Tongue (tissue), 2 donors: ENCODE results near the gene TTYH3. TPM values are rescaled to one million over a fixed set of nuclear protein-coding genes. Genes with fewer than 3 reads are reported as not detected.

Source experiments
- DNase-seq: peaks from one replicate; pipeline ENCODE4 v3.0.0-alpha.2; 2015
- total RNA-seq: library from RNA; depleted of rRNA; stranded (reverse); fragments of >200 nt; gene quantifications from one replicate; pipeline ENCODE4 v1.2.3, GENCODE V29; 2014

TTYH3 gene
- total RNA-seq, 1 donor from 2014 or later = 43.5 TPM

- DNase-seq = no peak
Observed at GRCh38 chr7:2616387-2617324, 15.1 kb upstream of the TTYH3 start.

DNA sequence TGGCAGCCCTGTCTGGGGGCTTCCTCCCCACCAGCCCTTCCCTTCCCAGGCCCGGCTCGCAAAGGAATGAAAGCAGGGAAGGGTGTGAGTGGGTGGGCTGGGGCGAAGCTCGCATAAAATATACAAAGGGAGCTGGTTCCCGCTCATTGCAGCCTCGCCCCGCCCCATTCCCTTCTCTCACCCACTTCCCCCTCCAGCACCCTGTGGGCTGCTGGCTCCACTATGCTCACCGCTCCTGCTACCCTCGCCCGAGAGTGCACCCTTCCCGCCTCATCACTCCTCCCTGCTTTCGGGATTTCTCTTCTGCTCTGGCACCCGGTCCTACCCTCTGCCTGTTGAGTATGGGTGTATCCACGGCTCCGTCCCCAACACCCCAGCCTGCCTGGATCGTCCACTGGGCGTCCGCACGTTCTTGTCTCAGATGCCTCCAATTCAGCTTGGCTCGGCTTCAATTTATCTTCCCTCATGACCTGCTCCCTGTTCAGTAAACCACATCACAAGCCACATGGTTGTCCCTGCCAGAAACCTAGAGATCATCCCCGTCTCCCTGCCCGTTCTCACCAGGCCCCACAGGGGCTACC lies 14.4 kb upstream of the TTYH3 start:
- DNase-seq = no peak

- peak; percentile 56 for DNase-seq
Observed at GRCh38 chr7:2619116-2619515, 12.7 kb upstream of the TTYH3 start.

DNA sequence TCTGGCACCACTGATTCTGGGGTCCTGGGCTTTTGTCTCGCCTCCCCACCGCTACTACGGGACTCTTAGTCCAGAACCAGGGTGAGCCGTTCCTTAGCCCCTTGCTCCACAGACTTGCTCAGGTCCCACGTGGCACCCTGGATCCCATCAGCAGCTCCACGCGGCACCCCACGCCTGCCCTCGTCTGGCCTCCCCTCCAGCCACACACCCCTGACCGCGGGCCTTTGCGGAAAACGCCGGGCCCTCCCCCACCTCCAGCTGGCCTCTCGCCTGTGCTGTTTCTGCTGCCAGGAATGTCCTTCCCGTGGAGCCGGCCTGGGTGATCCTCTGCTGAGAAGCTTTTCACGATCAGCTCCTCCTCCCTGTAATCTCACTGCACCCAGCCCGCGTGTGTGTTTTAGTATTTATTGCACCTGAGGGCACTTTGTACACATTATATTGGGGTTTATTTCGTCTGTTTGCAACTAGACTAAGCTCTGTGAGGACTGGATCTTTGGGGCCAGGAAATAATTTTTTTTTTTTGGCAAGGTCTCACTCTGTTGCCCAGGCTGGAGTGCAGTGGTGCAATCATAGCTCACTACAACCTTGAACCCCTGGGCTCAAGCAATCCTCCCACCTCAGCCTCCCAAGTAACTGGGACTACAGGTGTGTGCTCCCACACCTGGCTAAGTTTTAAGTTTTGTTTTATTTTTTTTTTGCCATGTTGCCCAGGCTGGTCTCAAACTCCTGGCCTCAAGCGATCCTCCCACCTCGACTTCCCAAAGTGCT lies 10.5 kb upstream of the TTYH3 start:
- peak; percentile 85 for DNase-seq

- peak; percentile 94 for DNase-seq
Observed at GRCh38 chr7:2621948-2622640, 9.7 kb upstream of the TTYH3 start.

DNA sequence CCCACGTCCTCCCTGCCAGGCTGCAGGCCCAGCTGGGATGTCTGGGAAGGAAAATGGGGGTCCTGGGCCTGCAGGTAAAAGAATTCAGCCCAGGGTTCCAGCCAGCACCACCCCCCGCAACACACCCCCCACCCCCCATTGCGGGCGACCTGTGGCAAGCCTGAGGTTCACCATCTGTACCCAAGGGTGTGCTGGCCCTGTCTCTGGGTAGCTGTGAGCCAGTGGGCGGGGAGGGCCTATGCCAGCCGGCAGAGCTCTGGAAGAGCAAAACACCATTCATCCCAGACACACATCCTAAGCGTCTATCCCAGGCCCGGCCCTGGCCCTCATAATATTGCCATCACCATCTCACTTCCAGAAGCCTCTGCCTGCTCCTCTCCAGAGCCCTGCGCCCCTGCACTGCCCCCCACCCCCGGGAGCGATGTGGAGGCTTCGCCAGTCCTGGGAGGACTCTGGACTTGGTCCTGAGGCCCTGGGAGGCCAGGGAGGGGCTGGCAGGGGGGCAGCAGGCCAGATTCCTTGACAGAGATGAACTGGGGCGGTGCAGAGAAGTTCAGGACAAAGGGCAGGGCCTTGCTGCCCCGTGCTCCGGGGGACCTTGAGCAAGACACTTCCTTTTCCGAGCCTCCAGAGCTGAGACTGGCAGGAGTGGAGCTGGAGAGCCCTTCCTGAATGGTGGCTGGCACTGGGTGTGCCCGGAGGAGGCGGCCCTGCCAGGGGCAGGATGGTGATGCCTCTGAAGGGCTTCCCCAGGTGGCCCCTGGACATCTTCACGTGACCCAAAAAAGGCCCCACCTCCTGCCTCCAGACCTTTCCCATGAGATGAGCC lies 8.7 kb upstream of the TTYH3 start:
- DNase-seq = no peak

- no peak for DNase-seq
Observed at GRCh38 chr7:2623698-2624014, 8.1 kb upstream of the TTYH3 start.

DNA sequence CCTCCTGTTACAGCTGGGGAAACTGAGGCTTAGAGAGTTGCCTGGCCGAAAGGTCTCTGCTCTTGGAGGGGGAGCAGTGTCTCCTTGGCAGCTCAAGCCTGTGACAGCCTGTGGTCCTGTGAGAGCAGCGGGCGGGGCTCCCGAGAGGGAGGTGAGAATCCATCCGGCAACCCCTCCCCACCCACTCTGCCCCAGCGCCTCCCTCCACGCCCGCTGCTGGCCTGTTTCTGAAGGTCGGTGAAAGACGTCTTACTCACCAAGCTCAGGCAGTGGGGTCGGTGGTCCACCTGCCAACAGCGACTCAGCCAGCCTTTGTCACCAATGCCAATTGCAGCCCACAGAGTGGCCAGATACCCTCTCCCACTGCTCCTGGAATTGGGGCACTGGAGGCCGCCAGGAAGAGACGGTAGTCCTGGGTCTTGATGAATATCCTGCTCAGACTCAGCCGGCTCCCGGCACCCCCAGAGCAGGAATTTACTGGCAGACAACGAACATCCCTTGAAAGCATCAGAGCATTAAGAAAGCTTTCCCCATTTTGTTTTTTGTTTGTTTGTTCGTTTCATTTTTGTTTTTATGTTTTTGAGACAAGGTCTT lies 7.4 kb upstream of the TTYH3 start:
- peak; percentile 50 for DNase-seq

DNA sequence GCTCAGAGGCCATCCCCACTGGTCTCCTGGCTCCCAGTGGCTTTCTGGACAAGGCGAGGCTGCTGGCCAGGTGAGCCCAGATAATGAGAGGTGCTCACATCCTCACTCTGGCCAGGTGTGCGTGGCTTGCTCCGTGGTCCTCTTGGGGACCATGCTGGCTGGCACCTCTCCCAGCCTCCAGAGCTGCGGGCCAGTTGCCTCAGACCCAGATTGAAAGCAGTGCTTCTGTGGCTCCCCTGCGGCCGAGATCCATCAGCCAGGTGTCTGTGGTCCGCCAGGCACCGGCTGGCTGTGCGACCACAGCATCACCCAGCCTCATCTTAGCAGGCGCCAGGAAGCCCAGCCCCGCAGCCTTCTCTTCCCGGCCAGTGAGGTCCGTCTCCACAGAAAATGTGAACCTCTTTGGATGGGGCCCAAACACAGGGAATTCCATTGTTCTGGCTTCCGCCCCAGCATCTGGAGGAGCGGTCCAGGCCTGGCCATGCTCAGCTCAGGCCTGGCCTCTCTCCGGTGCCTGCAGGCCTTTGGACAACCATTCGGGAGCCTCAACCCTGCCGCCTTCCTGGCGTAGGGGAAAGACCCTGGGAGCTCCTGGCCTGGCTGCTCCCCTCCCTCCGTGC lies 5.2 kb upstream of the TTYH3 start:
- DNase-seq = peak; percentile 92

DNA sequence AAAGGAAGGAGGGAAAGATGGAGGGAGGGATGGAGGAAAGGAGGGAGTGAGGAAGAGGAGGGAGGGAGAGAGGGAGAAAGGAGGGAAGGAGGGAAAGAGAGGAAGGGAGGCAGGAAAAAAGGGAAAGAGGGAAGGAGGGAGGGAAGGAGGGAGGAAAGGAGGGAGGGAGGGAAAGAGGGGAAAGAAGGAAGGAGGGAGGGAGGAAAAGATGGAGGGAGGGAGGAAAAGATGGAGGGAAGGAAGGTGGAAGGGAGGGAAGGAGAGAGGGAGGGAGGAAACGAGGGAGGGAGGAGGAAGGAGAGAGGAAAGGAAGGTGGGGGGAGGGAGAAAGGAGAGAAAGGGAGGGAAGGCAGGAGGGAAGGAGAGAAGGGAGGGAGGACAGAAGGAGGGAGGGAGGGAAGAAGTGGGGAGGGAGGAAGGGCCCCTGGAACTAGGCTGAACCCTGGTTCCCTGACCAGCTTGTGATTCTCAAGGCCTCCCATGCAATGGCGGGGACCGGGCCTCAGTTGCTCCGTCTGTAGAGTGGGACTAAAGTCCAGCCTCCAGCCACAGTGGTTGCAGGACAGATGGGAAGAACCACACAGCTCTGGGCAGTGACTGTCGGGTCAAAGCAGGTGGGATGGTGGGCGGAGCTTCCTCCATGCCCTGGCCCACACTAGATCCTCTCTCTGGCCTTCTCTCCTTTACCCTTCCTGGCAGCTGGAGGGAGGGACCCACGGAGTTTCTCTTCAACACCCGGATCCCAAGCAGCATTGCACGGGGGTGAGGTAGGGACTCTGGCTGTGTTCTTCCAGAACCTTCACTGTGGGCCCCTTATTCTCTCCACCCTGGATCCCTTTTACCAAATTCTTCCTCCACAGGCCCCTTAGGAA lies 4.3 kb upstream of the TTYH3 start:
- no peak for DNase-seq

GRCh38 chr7:2628130-2628482 lies 3.7 kb upstream of the TTYH3 start:
- peak; percentile 47 for DNase-seq

- no peak for DNase-seq
Observed at GRCh38 chr7:2628891-2629290, 2.9 kb upstream of the TTYH3 start.

GRCh38 chr7:2629746-2630681 lies 1.8 kb upstream of the TTYH3 start:
- no peak for DNase-seq

DNA sequence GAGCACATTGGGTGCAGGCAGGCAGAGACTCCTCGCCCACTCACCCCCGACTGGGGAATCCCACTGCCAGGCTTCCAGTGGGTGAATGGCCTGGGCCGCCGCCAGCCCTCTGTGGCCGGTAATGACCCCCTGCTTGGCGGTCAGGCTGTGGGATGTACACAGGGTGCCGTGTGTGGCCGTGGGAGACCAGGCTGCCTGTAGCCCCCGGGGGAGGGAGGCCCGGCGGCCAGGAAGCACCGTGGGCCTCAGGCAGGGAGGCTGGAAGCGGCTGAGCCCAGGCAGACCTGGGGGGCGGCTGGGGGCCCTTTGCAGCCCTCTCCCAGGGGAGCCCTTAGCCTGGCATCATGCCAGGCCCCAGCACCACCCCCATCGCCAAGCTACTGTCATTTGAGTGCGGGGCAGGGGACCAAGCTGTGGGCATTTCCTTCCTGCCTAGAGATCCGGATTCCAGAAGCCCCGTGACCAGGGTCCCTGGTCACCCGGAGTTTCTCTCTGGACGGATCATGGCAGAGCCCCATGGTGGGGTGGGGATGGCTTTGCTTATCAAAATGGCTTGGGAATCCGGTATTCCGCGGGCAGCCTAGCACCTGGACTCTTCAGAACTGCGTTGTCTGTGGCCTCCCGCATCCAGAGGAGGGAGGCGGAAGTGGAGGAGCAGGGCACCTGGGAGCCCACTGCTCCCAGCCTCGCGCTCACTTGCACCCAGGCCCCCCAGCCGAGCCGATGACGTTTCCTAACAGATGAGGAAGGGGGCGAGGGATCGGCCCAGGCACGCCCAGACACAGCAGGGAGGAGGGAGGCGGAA lies 1.1 kb downstream of the TTYH3 start:
- peak; percentile 86 for DNase-seq

DNA sequence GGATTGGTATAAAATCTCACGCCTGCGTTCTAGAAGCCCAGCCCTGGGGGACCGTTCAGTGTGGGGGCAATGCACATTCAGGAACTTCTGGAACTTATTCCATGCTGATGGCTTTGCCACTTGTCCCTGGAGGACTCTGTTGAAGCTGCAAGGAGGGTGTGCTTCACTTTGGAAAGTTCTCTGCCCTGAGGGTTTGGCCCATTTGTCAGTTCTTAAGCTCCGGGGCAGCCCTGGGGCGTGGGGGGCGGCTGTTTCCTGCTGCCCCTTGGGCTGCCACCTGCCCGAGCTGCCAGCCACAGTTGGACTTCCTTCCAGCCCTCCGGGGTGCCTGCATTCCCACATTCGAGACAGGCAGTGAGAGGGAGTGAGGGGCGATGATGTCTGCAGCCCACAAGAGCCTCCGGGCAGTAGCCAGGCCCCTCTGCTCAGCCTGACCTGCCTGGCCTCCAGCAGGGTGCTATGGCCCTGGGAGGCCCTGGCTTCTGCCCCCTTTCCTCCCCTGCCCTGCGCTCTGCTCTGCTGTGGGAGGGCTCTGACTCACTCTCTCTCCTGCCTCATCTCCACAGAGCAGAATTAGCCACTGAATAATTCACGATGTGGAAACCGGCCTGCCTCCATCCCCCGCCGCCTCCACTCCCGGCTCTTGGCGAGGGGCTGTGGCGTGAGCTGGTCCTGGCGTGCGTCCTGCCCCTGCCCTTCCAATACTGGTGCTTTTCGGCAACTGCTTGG lies 1.9 kb downstream of the TTYH3 start:
- no peak for DNase-seq

- DNase-seq = no peak
Observed at GRCh38 chr7:2634267-2635145, 2.7 kb downstream of the TTYH3 start.
